Stromal cell of bone marrow (primary cell): ENCODE results near the gene KRTAP10-7.
"Not testable (repeated sequence)": the region's sequence is repeated elsewhere in the genome, so short reads cannot be mapped to it uniquely, and the experiment has no call there.

ENCODE experiments used
- DNase-seq: peaks from one replicate; pipeline ENCODE4 v3.0.0-alpha.2; 2012; ENCODE audit warnings: low read depth

The KRTAP10-7 gene

DNA sequence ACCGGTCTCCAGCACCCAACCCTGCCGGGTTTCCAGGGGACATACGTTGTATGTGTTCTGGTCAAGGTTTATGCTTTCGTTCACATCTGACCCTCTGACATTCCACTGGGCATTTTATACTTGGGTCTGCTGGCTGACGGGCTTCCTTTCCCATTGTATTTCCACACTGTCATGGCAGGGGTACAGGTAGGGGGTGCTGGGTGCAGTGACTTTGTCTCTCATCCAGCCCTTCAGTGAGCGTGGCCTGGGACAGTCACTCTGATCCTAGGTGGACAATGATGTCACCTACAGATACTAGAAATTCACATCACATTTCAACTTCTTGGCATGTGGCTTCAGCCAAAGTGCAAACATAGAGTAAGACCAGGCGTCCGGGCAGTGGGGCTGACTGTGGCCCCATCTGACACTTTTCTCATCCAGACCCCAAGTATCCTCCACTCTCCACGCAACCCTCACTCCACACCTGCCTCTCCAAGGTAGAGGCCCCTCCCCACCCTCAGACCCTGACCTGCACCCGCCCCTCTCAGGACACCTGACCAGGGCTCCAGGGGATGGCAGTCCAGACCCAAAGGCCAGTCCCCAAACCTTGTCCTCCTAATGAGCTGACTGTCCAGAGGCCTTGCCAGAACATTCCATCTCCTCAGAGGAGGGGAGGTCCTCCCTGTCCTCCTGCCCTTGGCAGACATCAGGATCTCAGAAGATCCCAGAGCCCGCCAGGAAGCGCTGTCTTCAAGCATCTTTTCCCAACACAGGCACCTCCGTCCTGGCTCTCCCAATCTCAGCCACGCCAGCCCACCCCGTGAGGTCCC, 36.0 kb downstream of the KRTAP10-7 start:
- DNase-seq, result no peak

- no peak for DNase-seq
Observed at GRCh38 chr21:44637018-44637850, 36.8 kb downstream of the KRTAP10-7 start, which contains the start of gene KRTAP10-10. KRTAP10-10 (plus strand) TSS chr21:44637356; CDS start chr21:44637418, 62 bp downstream.

GRCh38 chr21:44637851-44638348, 37.5 kb downstream of the KRTAP10-7 start:
- not testable (repeated sequence) for DNase-seq

DNA sequence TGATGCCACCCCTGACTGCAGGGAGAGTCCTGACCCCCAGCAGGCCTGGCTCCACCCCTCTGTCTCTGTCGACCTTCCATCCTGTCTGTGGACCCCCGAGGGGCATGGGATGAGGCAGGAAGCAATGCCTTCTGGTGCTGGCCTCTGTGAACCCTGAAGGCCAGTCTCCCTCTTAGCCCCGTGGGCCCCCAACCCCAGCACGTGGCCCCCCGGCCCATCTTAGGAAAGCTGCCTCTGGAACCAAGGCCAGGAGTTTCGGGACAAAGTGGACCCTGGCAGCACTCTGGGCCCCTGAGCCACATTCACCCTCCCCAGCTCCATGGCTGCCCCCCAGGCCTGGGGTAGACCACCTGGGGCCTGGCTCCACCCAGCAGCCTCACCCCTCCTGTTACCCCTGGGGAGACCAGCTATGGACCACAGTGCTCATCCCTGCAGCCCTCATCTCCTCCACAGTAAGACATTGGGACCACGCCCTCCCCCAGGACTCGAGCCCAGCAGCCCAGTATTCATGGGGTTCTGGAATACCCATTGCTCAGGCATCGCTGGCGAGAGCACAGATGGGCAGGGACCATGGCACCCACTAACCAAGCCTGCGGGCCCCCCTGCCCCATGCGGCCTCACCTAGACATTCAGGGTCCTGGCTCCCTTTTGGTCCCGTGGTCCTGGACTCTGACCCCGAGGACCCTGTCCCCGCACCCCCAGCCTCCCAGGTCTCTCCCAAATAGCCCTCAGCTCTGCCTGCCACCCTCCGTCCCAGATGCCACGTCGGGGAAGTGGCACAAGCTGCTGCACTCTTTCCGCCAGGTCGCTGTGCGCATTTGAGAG, 38.3 kb downstream of the KRTAP10-7 start:
- DNase-seq, result not testable (repeated sequence)

DNA sequence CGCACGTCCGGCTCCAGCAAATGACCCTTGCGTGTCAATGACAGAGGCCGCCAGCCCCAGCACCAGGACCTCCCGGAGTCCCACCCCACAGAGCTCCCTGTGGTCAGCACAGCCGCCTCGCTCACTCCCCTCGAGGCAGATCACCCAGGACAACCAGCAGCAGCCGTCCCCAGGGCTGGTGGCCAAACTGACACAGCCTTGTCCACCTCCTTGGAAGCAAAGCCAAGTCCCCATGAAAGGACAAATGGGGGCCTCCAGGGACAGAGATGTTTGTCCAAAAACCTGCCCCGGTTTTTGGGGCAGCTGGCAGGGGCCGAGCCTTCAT, 38.9 kb downstream of the KRTAP10-7 start:
- DNase-seq, result no peak

DNA sequence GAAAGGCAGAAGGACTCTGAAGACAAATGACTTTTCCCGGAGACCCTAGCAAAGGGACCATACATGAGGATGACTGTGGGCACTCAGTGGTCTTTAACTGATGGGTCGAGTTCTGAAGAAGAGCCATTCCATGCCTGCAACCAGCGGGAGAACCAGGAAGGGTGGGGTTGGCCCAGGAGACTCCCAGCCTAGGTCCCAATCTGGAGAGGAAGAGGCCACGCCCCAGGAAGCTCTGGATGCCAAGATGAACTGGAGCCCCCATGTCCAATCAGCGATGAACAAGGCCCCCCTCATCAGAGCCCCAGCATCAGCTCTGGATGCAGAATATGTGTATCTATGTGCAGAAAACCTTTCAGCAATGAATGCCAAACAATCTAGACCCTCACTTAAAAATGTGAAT, 40.4 kb downstream of the KRTAP10-7 start:
- no peak for DNase-seq

GRCh38 chr21:44643741-44644310, 43.4 kb downstream of the KRTAP10-7 start:
- DNase-seq, result no peak

- DNase-seq, result no peak
Observed at GRCh38 chr21:44644878-44645277, 44.5 kb downstream of the KRTAP10-7 start.

DNA sequence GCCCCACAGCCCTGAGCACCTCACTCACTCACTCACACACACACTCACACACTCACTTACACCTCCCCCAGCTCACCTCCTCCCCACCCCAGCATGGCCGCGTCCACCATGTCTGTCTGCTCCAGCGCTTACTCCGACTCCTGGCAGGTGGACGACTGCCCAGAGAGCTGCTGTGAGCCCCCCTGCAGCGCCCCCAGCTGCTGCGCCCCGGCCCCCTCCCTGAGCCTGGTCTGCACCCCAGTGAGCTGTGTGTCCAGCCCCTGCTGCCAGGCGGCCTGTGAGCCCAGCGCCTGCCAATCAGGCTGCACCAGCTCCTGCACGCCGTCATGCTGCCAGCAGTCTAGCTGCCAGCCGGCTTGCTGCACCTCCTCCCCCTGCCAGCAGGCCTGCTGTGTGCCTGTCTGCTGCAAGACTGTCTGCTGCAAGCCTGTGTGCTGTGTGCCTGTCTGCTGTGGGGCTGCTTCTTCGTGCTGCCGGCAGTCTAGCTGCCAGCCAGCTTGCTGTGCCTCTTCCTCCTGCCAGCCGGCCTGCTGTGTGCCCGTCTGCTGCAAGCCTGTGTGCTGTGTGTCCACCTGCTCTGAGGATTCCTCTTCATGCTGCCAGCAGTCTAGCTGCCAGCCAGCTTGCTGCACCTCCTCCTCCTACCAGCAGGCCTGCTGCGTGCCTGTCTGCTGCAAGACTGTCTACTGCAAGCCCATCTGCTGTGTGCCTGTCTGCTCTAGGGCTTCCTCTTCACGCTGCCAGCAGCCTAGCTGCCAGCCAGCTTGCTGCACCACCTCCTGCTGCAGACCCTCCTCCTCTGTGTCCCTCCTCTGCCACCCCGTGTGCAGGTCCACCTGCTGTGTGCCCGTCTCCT, 46.2 kb downstream of the KRTAP10-7 start, which contains the start of gene KRTAP10-11:
Gene KRTAP10-11, plus strand, starts transcription at position 49 of the 856 bp plus-strand sequence. Its CDS starts 45 bp downstream, at position 94.
- not testable (repeated sequence) for DNase-seq

GRCh38 chr21:44647222-44647552, 46.8 kb downstream of the KRTAP10-7 start:
- no peak for DNase-seq

DNA sequence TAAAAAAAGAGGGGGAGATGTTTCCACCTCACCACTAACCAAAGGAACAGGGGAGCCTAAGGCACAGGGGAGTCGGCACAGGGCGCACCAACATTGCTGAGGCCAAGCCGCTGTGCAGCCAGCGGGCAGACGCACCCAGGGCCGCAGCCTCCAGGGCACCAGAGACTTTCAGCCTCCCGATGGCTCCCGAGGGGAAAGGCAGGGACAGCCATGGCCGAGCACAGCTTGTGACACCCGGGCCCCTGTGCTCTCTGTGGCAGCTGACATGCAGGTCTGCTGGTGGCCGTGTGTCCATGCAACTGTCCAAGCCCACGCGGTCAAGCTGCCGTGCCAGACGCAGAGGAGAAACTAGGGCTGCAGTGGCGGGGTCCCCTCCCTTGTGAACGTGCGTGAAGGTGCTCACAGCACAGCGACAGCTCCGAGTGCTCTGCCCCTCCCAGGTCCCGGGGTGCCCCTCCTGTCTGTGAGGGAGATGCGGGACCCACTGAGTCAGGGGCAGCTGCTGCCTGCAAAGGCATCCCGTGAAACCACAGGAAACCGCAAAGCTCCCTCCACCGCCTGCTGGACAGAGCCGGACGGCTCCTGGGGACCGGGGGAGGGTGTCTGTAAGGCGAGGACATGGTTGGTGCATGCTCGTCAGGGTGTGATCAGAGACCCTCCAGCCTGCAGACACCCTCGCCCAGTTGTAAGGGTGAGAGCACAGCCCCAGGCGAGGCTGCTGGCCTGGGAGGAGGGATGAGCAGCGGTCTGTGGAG, 48.3 kb downstream of the KRTAP10-7 start:
- DNase-seq, result no peak

DNA sequence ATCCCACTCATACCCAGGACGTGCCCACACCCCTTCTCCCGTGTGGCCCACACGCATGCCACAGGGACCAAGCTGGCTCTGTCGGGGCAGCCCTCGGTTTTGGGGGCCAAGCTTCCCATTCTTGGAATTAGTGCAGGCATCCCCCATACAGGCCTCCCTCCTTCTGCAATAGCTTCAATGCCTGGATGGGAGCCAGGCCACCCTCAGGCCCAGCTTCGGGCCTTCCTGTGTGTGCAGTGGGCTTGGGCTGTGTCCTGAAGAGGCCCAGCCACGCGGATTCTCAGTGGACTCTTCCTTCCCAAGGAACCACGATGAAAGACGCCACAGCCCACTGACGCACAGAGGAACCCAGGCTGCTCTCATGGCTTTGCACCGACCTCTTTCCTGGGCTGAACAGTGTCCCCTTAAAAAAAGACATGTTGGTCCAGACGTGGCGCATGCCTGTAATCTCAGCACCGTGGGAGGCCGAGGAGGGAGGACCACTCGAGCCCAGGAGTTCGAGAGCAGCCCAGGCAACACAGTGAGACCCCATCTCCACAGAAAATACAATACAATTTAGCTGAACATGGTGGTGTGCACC, 49.2 kb downstream of the KRTAP10-7 start:
- DNase-seq, result no peak

DNA sequence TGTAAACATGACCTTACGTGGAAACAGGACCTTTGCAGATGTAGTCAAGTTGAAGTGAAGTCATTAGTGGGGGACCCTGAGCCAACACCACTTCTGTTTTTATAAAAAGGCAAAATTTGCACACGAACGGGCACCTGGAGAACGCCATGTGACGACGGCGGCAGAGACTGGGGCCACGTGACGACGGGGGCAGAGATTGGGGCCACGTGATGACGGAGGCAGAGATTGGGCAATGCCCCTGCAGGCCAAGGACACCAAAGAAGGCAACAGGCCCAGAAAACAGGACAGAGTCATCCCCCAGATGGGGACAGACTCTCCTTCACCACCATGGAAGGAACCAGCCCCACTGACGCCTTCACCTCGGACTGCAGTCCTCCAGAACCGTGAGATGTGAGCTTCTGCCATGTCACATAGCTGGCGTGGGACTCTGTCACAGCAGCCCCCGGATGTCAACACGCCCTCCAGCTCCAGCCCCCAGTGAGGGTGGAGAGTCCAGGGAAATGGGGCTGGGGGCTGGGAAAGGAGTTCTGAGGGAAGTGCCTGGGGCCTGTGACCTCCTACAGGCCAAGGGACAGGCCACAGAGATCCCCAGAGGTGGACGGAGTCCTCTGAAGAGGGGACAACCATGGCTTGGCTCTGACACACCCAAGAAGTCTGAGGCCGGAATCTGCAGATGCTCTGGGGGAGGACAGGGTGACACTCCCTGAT, 50.0 kb downstream of the KRTAP10-7 start:
- no peak for DNase-seq

DNA sequence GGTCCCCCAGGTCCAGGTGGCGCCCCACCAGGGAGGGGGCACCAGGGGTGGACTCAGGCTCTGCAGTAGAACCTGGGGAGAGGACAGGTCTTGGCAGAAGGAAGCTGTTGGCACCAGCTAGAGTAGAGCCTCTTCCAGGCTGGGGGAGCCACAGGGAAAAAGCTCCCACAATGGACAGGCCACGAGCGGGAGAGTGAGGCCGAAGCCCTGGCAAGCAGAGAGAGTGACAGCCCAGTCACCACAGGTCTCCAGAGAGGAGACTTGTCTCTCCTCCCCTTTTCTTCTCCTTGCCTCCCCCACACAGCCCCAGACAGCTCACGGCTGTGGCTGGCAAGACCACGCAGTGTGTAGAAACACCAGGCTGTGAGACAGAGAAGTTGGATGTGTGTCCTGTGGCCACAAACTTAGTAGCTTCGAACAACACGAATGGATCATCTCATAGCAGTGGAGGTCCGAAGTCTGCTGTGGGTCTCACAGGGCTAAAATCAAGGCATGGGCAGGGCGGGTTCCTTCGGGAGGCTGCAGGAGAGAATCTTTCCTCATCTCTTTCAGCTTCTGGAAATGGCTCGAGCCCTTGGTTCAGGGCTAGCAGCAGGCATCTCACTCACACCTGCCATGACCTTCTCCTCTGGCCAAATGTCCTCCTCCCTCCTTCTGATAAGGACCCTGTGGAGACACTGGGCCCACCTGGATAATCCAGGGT, 50.7 kb downstream of the KRTAP10-7 start:
- no peak for DNase-seq
